KMS-11 (cell line): ENCODE results near the gene FLRT2.

Experiments
- H2AFZ ChIP-seq: fragments of 200-600 bp; sonication (generic); 2 replicates; pipeline ENCODE4 v1.6.1; 2016; ENCODE audit warnings: antibody characterized with exemption, mixed run types, low read depth
- H3K27ac ChIP-seq: fragments of 200-600 bp; sonication (generic); 2 replicates; pipeline ENCODE4 v1.6.1; 2016; ENCODE audit warnings: mild to moderate bottlenecking, mixed run types
- H3K27me3 ChIP-seq: fragments of 200-600 bp; sonication (generic); 2 replicates; pipeline ENCODE4 v1.6.1; 2017; ENCODE audit warnings: mild to moderate bottlenecking, low read depth, mixed run types, moderate library complexity; ENCODE audit not compliant: insufficient read depth
- H3K36me3 ChIP-seq: fragments of 200-600 bp; sonication (generic); 2 replicates; pipeline ENCODE4 v1.6.1; 2017; ENCODE audit warnings: mild to moderate bottlenecking, mixed run types; ENCODE audit not compliant: insufficient read depth
- H3K4me1 ChIP-seq: fragments of 200-600 bp; sonication (generic); 2 replicates; pipeline ENCODE4 v1.6.1; 2016; ENCODE audit warnings: mild to moderate bottlenecking, low read depth, mixed run types; ENCODE audit not compliant: poor library complexity, severe bottlenecking
- H3K4me2 ChIP-seq: fragments of 200-600 bp; sonication (generic); 2 replicates; pipeline ENCODE4 v1.7.0; 2016; ENCODE audit warnings: mild to moderate bottlenecking, mixed run types
- H3K4me3 ChIP-seq: fragments of 200-600 bp; sonication (generic); IDR thresholded peaks from 2 replicates; pipeline ENCODE4 v1.6.1; 2017; ENCODE audit warnings: low read depth, low read length, mixed read lengths; ENCODE audit not compliant: insufficient read depth
- H3K79me2 ChIP-seq: fragments of 200-600 bp; sonication (generic); 2 replicates; pipeline ENCODE4 v1.6.1; 2016; ENCODE audit warnings: low read depth, mixed run types; ENCODE audit not compliant: insufficient read depth
- H3K9ac ChIP-seq: fragments of 200-600 bp; sonication (generic); 2 replicates; pipeline ENCODE4 v1.6.1; 2016; ENCODE audit warnings: mild to moderate bottlenecking, mixed run types
- H4K20me1 ChIP-seq: fragments of 200-600 bp; sonication (generic); 2 replicates; pipeline ENCODE4 v1.6.1; 2016; ENCODE audit warnings: mild to moderate bottlenecking, mixed run types; ENCODE audit not compliant: insufficient read depth
- CTCF ChIP-seq: fragments of 200-600 bp; sonication (generic); conservative IDR thresholded peaks from 2 replicates; pipeline ENCODE4 v1.6.1; 2017; ENCODE audit warnings: low read depth, mild to moderate bottlenecking, antibody characterized with exemption, low read length, moderate library complexity, mixed read lengths

Gene FLRT2

GRCh38 chr14:85607651-85608081 is 77.7 kb downstream of the FLRT2 start:
- Histone ChIP-seq H3K27me3 (no peaks in the 10 kb centered on the region), H3K27ac (no peak overlapping the region), H3K4me3 (no peak overlapping the region), H3K4me2 (no peak overlapping the region), H3K9ac (no peak overlapping the region), H3K4me1 (no peaks in the 10 kb centered on the region), H3K36me3 (no peaks in the 10 kb centered on the region), H4K20me1 (no peaks in the 10 kb centered on the region), H3K79me2 (no peaks in the 10 kb centered on the region), H2AFZ (no peak overlapping the region)
- no peak for TF ChIP-seq CTCF

- no peak overlapping the region for H3K9ac ChIP-seq
- no peaks in the 10 kb centered on the region for H3K4me1 ChIP-seq
- no peak overlapping the region for H2AFZ ChIP-seq
- no peaks in the 10 kb centered on the region for H4K20me1 ChIP-seq
- H3K27me3 ChIP-seq = no peaks in the 10 kb centered on the region
- H3K4me3 ChIP-seq = no peak overlapping the region
- TF ChIP-seq CTCF = no peak
- H3K4me2 ChIP-seq = no peak overlapping the region
- H3K27ac ChIP-seq = no peak overlapping the region
- H3K79me2 ChIP-seq = no peaks in the 10 kb centered on the region
- no peaks in the 10 kb centered on the region for H3K36me3 ChIP-seq
Measured at GRCh38 chr14:85613496-85613895, 83.6 kb downstream of the FLRT2 start.

GRCh38 chr14:85616386-85616885 is 86.5 kb downstream of the FLRT2 start:
- no peak for TF ChIP-seq CTCF
- H3K4me1 ChIP-seq = no peaks in the 10 kb centered on the region
- H3K27ac ChIP-seq = no peak overlapping the region
- no peak overlapping the region for H3K4me2 ChIP-seq
- H4K20me1 ChIP-seq = no peaks in the 10 kb centered on the region
- H3K36me3 ChIP-seq = no peaks in the 10 kb centered on the region
- H3K27me3 ChIP-seq = no peaks in the 10 kb centered on the region
- H2AFZ ChIP-seq = no peak overlapping the region
- H3K79me2 ChIP-seq = no peaks in the 10 kb centered on the region
- no peak overlapping the region for H3K9ac ChIP-seq
- H3K4me3 ChIP-seq = no peak overlapping the region

- Histone ChIP-seq H3K27ac (no peak overlapping the region), H2AFZ (no peak overlapping the region), H3K9ac (no peak overlapping the region), H3K4me1 (no peaks in the 10 kb centered on the region), H3K27me3 (no peaks in the 10 kb centered on the region), H3K79me2 (no peaks in the 10 kb centered on the region), H3K36me3 (no peaks in the 10 kb centered on the region), H4K20me1 (no peaks in the 10 kb centered on the region), H3K4me2 (no peak overlapping the region), H3K4me3 (no peak overlapping the region)
- no peak for TF ChIP-seq CTCF
Measured at GRCh38 chr14:85616886-85617285, 86.9 kb downstream of the FLRT2 start.
